Sciatic nerve (tissue), 2 donors: ENCODE data around the gene MED23. TPM values are rescaled to one million over a fixed set of nuclear protein-coding genes. Genes with fewer than 3 reads are reported as not detected.
"Not testable (repeated sequence)": the region's sequence is repeated elsewhere in the genome, so short reads cannot be mapped to it uniquely, and the experiment has no call there.

Source experiments
- ATAC-seq: fragments of 200-7000 bp; cut with Tn5 transposase; one replicate; pipeline ENCODE4 v1.9.1; 2020; ENCODE audit warnings: mild to moderate bottlenecking, moderate library complexity
- DNase-seq: peaks from one replicate; pipeline ENCODE4 v3.0.0-alpha.2; 2020; ENCODE audit warnings: low spot score
- intact Hi-C: fragments of 100-400 bp; cut with DNase I; formaldehyde crosslinking; loops from one replicate; pipeline ENCODE4 v1.14.2; 2022
- total RNA-seq: library from RNA; stranded (reverse); fragmentation: NEBNext Ultra II Directional; extraction: Animal tissue kit (Norgen Biotek cat#: 25700); gene quantifications from one replicate; pipeline ENCODE4 v1.2.1, GENCODE V29; 2021
- donor health status: DM: no; HTN: no; CAD: no.
- donor health status: DM: no; HTN: no; CAD: no.

MED23 gene
- total RNA-seq, 1 donor from 2014 or later, result 32.5 TPM

DNA sequence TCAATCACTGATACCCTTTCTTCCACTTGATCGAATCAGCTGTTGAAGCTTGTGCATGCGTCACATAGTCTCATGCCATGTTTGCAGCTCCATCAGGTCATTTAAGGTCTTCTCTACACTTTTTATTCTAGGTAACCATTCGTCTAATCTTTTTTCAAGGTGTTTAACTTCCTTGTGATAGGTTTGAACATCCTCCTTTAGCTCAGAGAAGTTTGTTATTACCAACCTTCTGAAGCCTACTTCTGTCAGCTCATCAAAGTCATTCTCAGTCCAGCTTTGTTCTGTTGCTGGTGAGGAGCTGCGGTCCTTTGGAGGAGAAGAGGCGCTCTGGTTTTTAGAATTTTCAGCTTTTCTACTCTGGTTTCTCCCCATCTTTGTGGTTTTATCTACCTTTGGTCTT is 97.1 kb downstream of the MED23 start:
- ATAC-seq, DNase-seq: not testable (repeated sequence)
- intact Hi-C loops, result loop anchor here (10.0 kb wide), 1 partner anchor 346 kb away; no protein-coding TSS in a partner anchor

DNA sequence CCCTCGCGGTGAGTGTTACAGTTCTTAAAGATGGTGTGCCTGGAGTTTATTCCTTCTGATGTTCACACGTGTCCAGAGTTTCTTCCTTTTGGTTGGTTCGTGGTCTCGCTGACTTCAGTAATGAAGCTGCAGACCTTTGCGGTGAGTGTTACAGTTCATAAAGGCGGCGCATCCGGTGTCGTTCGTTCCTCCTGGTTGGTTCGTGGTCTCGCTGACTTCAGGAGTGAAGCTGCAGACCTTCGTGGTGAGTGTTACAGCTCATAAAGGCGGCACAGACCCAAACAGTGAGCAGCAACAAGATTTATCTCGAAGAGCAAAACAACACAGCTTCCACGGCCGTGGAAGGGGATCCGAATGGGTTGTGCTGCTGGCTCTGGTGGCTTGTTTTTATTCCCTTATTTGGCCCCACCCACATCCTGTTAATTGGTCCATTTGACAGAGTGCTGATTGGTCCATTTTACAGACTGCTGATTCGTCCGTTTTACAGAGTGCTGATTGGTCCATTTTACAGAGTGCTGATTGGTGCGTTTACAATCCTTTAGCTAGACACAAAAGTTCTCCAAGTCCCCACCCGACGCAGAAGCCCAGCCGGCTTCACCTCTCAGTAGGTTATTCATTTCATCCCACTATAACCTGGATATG is 103.2 kb downstream of the MED23 start:
- intact Hi-C loops, result no loop called here
- no peak for DNase-seq
- ATAC-seq, result no peak

DNA sequence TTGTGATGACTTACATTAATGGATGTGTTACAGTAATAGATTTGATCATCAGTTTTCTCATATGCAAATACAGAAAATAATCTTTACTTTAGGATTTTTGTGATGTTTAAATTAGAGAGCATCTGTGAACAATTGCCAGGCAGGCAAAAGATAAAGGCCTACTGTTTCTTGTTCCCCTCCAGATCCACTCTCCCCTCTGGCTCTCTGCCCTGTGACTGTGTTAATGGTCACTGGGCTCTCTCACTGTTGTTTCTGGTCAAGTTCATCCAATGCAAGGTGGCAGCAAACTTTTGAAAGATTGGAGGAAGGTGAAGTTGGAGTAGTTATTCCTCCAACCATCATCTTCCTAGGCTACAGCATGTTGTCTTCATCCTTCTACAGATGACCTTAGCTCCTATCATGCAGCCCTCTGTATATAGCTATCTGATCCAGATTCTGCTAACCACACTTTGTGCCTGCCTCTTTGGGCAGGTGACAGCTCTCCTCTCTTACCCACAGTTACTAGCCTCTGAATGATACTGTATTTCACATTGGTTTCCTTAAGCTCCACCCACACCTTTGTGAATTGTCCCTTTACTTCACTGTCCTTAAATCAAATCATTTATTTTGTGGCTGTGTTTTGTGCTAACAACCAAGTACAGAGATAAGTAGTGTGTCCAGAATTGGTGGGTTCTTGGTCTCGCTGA is 103.9 kb downstream of the MED23 start:
- DNase-seq, result no peak
- intact Hi-C loops, result no loop called here
- no peak for ATAC-seq

Other genes starting within 250 kb of the MED23 start
- 2.6 TPM for gene ARG1, start 55.0 kb downstream of the MED23 start, total RNA-seq
- 1.7 TPM for gene ENPP3, start 9.1 kb upstream of the MED23 start, total RNA-seq
- not detected for gene OR2A4, start 73.2 kb upstream of the MED23 start, total RNA-seq
- not detected for gene CTAGE9, start 82.8 kb upstream of the MED23 start, total RNA-seq
- gene ENPP1, start 179.8 kb upstream of the MED23 start, total RNA-seq, result 13.4 TPM